HUDEP-2 (cell line): Measurements from ENCODE around the gene VSIG2.

ENCODE experiments used
- DNase-seq, 76 experiments: peaks; one replicate each; lab custom pipeline; 2025; ENCODE audit not compliant: unreplicated experiment in 76 of 76; lab: John Stamatoyannopoulos, UW

Gene VSIG2

DNA sequence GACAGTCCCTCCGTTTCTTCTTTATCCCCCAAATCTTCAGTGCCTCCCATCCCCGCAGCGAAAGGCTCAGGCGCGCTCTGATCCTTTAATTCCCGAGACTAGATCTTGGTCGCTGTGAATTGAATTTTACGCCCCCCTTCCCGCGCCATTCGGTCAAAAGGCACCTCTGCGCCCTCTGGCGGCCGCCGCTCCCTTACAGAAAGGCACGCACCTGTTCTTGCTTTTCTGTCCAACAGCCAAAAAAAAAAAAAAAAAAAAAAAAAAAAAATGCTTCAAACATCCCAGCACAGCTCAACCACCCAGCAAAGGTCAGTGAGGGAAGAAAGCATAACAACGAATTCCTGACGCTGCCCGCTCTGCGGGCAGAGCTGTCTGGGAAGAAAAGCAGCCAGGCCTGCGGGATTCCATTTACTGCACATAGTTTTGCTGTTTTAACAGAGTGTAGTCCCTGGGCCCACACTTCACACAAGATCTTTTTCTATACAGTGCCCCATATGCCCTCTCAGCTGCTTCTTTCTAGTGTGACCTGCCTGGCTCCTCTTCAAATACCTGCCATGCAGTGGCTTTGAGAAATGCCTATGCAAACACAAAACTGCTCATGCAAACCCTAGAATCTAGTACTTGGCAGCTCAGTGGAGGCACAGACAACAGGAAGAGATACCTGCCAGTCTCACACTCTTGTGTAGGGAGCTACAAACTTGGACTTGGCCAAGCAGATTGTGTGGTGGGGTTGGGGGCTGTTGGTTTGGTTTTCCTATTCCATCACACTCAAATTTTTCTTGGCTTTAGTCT lies 11.3 kb upstream of the VSIG2 start:
- peak in 64 of 76 experiments; percentile 5 to 77 (median 54) for DNase-seq

DNA sequence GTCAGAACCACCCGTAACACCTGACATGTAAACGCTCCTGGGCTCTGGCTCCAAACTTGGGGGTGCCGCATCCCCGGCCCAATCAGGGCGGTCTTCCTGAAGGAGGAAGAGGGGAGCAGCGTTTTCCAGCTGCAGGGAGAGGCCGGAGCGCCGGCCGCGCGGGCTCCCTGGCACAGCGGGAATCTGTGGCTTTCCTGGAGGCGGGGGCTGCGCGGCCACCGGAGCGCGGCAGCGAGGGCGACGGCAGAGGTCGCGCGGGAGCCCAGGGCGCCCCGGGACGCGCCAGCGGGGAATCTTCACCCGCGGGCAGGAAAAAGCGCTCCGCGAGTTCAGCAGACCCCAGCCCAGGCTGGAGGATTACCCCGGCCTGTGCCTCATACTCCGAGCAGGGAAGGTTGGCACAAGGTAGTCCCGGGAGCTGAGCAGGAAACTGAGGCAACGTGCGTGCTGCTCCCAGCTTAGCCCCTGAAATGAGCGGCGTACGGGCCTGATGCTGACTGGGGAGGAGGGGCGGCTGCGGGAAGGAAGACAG lies 10.6 kb upstream of the VSIG2 start:
- peak in 1 of 76 experiments; percentile 32 for DNase-seq

DNA sequence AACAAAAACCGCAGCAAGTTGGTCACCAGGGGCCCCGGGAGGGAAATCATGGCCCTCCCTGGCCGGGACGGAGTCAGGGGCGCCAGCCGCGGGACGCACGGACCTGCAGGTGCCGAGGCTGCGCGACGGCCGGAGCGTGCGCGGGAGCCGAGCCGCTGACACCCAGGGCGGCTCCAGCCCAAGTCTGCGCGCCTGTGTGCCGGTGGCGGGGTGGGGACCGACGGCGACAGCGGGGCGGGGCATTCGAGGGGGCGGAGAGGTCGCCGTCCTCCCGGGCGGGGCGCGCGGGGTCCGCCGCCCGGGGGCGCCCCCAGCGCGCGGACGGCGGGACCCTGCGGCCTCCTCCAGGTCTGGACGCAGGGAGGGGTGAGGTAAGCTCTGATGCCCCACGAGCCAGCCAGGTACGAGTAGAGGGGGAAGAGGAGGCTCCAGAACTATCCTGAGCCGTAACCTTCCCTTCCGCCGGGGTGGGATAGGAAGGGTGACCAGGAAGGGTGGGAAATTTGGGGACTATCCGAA lies 10.1 kb upstream of the VSIG2 start, which contains the start of gene ESAM:
ESAM (minus strand) TSS at position 186 of the 519 bp plus-strand sequence; CDS start at position 50, 136 bp downstream.
- peak in 53 of 76 experiments; percentile 2 to 64 (median 39) for DNase-seq

DNA sequence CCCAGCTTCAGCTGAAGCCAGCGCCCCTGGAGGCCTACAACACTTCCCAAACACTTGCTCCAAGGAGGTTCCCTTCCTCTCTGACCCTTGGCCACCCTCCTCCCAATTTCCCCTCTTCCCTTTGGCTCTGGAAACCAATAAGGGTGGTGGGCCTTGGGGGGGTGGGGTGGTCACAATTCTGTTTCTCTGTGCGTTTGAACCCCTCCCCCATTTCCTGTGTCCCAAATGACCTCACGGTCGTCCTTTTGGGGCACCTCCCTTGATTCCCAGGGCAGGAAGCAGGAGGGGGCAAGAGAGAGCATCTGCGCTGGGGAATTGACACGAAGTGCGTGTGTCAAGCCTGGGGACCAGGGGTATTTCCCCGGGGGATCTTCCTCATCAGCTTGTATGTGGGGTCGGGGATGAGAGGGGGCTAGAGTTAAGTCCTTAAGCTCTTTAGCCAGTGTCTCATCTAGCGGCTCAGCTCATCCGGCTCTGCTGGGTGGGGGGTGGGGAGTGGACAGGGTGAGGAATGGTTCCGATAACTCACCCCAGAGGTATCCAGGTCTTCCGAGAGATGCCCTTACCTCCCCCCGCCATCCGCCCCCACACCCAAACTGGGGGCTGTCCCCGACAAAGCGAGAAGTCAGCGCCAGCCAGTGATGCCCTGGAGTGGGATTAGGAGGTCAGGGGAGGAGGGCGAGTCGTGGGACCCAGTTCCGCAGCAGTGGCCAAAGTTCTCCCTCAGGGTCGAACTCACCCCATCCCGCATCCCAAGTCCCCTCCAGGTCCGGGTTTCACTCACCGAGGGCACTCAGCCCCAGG lies 9.4 kb upstream of the VSIG2 start:
- no peak for DNase-seq

DNA sequence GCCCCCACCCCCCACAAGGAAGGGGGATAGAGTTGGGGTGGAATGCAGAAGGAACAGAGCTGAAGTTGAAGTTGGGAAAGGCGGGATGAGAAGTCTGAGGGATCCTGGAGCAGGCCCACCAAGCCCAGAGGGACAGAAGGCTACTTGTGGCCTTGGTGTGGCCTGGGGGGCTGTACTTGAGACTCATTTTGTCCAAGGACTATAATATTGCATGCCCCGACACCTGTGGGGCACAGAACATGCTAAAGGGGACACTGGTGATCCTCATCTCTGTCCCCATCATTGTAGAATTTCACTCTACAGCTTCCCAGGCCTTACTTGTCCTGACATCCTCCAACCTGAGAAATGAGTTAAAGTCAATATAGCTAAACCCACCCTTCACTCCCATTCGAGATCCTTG lies 8.8 kb upstream of the VSIG2 start:
- no peak for DNase-seq

DNA sequence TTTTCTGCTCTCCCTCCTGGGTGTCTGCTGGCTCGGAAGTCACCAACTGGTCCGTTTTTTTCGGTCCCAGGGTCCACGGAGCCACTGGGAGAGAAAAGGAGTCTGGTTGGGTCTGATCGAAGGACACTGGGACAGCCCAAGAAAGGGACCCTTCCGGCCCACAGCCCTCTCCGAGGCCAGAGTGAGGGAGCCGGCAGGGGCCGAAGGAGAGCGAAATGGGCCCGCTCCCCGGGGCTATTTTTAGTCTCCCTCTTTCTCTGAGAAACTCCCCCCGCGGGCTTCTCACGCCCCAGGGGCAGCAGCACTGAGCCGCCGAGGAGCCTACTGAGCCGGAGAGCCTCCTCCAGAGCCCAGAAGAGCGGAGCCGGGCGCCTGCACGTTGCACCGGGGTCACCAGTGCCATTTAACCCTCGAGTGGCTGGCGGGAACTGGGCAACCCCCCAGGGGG lies 8.2 kb upstream of the VSIG2 start:
- no peak for DNase-seq

DNA sequence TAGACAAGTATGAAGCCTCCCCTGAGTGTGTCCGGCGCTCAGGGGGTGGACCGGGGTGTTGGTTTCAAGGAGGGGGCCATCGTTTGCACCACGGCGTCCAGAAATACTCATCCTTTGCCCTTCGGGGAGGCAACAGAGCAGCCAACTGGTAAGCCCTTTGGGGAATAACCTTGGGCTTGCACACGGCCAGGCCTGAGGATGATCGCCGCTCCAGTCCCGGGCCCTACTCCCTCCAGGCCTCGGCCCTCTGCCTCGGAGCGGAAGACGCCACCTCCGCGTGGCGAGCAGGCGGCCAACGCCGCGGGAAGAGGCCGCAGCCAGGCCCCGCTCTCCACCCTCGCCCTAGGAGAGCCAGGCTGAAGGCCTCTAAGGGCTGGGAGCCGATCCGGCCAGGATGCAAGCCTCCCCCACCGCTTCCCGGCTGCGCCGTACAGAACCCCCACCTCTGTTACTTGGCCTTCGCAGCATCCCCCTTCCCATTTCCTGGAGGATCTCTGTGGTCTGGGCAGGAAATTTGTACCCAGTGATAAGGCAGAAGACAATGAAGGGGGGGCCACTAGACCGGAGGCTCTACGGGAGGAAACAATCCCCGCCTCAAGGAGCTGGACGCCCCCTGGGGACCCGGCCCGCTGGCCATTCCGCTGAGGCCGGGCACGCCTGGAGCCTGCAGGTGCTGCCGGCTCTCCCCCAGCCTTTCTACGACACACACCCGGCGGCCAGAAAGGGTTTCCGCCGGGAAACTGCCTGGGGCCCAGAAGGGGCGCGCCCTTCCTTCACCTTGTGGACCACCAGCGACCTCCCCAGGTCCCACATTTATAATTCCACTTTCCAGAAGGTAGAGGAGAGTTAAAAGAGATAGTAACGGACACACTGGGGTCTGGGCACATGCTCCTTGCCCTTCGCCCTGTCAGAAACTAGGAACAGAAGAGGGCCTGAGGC lies 7.5 kb upstream of the VSIG2 start:
- DNase-seq = no peak

DNA sequence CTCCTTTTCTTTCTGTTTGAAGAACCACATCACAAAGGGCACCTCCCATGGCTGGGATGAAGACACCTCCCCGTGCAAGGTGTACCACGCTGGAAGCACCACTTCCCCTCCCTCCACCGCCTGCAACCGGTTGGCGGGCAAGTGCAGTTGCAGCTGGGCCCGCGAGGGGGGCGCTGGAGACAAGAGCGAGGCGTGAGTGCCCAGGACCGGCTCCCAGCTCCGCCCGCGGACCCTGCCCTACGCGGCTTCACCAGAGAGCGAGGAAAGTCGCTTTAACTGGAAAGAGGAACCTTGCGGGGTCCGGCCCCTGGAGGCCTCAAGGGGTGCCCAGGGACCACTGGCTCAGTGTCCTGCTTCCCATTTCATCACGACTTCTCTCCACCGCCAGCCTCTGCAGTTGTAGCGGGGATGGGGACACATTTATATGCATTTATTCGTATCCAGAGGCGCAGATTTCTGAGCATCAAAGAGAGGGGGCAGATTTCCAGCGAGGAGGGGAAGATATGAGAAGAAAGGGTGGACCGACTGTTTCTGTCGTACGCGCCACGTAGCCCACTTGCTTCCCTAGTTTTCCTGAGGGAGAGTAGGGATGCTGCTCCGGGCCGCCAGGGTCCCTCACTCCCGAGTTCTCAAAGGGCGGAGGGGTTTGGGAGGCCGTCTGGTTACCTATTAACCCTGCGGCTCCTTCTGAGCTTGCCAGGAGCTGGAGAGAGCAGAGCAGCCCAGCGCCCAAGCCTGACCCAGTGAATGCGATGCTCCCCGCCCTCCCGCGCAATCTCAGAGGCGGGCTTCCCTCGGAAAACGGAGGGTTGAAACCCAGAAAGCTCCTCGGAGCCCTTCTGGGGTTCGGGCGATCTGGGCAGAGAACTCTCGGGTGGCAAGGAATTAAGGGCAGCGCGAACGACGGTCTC lies 6.6 kb upstream of the VSIG2 start:
- peak in 63 of 76 experiments; percentile 9 to 73 (median 46) for DNase-seq

DNA sequence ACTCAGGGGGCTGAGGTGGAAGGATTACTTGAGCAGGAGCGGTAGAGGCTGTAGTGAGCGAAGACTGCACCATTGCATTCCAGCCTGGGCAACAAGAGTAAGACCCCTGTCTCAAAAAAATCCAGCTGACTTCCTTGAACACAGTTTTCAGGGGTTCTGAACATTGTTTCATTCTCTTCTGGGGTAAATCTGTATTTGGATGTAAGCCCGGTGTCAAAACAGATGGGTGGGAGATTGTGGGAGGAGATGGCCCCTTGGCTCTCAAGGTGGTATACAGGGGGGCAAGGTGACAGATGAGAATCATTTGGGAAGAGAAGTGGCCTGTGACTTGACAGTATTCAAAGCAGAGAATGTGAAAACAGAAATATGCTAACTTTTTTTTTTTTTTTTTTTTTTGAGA lies 5.3 kb upstream of the VSIG2 start:
- no peak for DNase-seq

DNA sequence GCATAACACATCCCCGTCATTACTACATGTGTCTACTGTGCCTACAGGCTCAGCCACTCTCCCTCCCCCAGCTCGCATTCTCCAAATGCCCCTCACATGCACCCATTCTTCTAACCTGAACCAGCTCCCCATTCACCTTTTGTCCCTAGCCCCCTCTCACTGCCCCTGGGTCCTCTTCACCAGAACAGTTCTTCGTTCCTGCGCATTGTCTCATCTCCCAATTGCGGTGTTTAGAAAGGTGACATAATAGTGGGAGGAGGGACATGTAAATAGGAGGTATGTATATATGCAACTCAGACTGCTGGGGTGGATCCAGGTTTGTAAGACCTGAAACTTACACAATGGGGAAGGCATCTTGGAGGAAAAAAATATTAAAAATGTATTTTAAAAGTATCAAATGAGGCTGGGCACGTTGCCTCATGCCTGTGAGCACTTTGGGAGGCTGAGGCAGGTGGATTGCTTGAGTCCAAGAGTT lies 4.7 kb upstream of the VSIG2 start:
- no peak for DNase-seq

DNA sequence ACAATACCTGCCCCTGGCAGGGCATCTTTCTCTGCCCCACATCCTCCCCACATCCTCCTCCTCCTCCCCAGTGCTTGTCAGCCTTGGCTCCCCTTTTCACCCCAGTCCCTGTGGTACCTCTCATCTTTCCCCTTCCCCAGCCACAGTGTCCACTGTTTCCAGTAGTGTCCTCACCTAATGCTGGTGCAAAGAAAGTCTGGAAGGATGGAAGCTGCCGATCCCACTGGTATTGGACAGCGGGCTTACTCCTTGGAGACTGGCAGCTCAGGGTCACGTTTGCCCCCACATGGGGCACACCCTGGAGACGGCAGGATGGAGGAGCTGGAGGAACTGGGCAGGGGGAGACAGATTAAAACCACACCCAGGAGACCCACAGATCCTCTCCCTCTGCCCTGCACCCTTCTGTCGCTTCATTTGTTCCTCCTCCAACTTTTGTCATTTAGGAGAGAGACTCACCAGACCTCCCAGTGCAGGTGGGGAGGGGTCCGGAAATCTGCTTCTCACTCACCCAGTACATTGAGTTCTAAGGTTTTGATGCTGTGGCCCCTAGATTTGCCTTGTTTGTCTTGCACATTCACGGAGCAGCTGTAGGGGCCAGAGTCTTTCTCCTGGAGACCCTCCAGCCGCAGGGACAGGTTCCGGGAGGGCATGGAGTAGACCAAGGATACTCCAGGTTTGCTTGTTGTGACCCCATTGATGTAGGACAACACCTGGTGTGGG lies 4.1 kb upstream of the VSIG2 start:
- no peak for DNase-seq

DNA sequence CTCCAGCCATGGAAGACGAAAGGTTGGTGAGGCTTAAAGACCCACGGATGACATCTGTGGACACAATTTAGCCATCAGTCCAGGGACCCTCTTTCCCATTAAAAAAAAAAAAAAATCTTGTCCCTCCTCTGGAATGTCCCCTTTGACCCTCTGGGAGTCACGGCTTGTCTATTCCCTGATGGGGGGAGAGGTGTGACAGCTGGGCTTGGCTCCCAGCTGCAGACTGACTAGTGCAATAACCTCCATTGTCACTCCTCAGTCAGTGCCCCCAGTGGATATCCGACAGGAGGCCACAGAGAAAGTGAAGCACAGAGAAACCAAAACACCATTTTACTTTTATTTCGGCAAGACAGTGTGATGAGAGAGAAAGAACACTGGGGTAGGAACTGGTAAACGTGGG lies 2.7 kb upstream of the VSIG2 start:
- DNase-seq = no peak

DNA sequence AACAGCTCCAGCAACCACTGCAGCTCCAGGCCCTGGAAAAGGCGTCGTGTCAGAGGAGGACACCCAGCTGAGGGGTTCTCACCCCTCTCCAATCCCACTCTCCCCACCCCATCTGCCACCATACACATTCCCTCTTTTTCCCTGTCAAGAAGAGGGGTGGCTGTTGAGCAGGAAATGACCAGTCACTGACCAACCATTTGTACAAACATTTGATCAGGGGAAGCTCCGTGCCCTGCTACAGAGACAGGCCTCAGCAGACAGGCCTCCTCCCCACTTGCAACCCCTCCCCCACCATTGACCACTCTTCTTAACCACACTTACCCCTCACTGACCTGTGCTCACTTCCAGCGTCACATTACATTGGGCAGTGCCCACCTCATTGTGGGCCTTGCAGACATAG lies 2.3 kb upstream of the VSIG2 start:
- no peak for DNase-seq

DNA sequence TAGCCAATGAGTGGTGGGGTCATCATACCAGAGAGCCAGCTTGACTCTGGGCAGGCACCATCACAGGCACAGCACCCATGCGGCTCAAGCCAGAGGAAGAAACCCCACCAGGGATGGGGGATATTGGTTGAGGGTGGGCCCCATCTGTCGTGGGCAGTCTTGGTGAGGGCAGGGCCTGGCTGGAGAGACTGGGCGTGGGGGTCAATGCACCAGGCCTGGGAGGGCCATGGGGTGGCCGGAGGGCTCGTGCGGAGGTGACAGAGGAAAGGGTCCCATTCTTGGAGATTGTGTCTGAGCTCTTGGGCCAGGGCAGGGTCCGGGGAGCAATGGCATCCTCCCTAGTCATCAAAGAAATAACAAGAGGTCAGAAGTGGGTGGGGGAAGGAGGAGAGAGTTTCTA lies 1.6 kb upstream of the VSIG2 start:
- DNase-seq = no peak

DNA sequence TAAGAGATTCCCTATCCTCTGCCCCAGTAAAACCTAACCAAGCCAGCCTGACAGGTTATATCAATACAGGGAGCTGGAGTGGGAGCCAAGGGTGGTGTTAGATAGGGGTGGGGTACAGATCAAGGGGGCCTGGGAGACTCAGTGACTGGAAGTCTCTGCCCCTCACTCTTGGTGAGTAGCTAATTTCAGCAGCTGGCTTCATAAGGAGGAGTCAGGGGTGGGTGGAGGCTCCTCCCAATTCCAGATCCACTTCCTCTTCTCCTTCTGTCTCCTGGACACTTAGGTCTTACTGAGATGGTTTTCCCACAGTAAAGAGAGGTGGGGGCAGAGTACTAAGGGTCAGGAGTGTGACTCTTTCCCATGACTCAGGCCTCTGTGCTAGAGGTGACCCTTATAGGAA lies 1.1 kb upstream of the VSIG2 start:
- no peak for DNase-seq

DNA sequence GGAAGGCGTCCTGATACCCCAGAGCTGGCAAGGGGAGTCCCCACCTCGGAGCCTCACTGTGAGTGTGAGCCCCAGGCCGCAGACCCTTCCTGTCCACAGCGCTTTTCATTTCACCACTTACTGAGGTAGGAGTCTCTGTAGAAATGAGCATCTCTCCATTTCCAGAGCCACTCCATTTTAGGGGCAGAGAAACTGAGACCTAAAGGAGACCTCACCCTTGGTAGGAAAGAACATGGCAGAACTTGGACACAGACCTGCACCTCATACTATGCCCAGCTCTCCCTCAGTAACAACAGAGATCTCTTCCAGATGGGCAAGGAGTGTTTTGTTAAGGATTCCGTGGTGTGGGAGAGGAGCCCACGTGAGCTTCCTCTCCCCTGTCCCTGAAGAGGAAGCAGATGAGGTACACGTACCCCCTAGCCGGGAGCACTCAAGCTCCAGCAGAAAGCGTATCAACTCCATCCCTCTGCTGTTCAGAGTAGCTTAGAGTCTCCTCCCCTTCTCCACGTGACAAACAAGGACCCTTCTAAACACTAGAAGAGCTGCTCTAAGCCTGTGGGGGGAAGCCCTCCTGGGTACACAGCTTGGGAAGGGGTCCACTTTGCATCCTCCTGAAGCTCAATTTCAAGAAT lies 532 bp upstream of the VSIG2 start:
- no peak for DNase-seq

DNA sequence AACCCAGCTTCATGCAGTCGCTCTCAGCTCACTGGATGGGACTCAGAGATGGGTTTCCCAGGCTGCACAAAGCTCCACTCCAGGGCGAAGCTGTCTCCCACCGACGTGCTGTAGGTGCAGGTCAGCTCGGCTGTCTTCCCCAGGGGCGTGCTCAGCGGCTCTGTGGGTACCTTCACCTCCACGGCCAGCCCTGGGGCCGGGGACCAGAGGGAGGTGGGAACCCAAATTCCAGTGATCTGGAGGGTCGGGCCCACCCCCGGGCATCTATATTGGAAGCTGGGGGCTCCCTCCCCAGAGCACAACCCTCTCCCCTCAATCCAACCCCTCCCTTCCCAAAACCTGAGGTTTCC lies 689 bp downstream of the VSIG2 start:
- DNase-seq = no peak

DNA sequence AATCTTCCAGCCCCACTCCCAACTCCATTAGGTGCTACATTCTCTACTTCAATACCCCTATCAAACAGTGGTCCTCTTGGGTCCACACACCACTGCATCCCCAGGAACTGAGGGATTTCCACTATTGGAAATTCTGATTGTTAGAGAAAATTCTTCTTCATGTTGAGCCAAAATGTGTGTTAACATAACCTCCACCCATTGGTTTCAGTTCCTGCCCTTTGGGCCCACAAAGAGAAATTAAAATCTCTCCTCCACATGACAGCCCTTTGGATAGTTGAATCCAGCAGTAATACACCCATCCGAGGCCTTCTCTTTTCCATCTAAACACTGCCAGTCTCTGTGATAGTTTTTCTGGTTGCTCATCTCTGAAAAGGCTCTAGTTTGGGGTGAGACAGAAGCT lies 2.1 kb downstream of the VSIG2 start:
- no peak for DNase-seq
